ENCODE data around the gene RNF34. TPM values are rescaled to one million over a fixed set of nuclear protein-coding genes. Genes with fewer than 3 reads are reported as not detected.

The RNF34 gene
- total and polyA plus RNA-seq, 2 of the 8 experiments (the other 6 are each of a cell fraction or from before 2014, with no cell fraction given) = 37.9 to 57.6 TPM

GRCh38 chr12:121371404-121371803 lies 28.5 kb upstream of the RNF34 start (continued):
- TF ChIP-seq KDM1A (IDR thresholded peaks at IDR 0.05; ENCODE audit: borderline replicate concordance, low read length) = no peak
- no peak for TF ChIP-seq CBX5 (IDR thresholded peaks at IDR 0.05; ENCODE audit: low read depth, low read length)
